ENCODE data around the gene CFDP1. TPM values are rescaled to one million over a fixed set of nuclear protein-coding genes. Genes with fewer than 3 reads are reported as not detected.

CFDP1 gene
- total RNA-seq, 1 experiment from 2014 or later: 97.6 TPM

GRCh38 chr16:75476817-75477216 is 43.5 kb upstream of the CFDP1 start:
- no peak overlapping the region for H3K4me3 ChIP-seq (ENCODE audit: low read depth, low read length, poor library complexity, severe bottlenecking)
- H3K4me1 ChIP-seq (ENCODE audit: insufficient read depth, low read length, poor library complexity, severe bottlenecking): no peaks in the 10 kb centered on the region
- no peaks in the 10 kb centered on the region for H3K9me3 ChIP-seq (ENCODE audit: low read depth, low read length, poor library complexity, severe bottlenecking)
- no peaks in the 10 kb centered on the region for H3K36me3 ChIP-seq (ENCODE audit: insufficient read depth, low read length, poor library complexity, severe bottlenecking)
- ChIA-PET CTCF (no interaction called here), POLR2A (ENCODE audit: low non-redundant PET) (no interaction called here)
- H3K27me3 ChIP-seq (replicated peaks; ENCODE audit: insufficient read depth, low read depth, low read length, poor library complexity): no peaks in the 10 kb centered on the region
- BruUV-seq (replicated peaks): no TSS peak
- no peak for TF ChIP-seq CTCF (conservative IDR thresholded peaks at IDR 0.05; ENCODE audit: low read depth, low read length)
- no peak for TF ChIP-seq EZH2 (IDR thresholded peaks at IDR 0.05; ENCODE audit: borderline replicate concordance, low read depth, low read length, poor library complexity, severe bottlenecking)
- no peak for DNase-seq (ENCODE audit: low spot score)
- intact Hi-C loops (cut with micrococcal nuclease; ENCODE audit: unreplicated experiment): no loop called here
- H3K27ac ChIP-seq (ENCODE audit: low read depth, low read length, poor library complexity, severe bottlenecking): no peak overlapping the region

GRCh38 chr16:75475420-75475847 is 42.1 kb upstream of the CFDP1 start:
- H3K4me1 ChIP-seq (ENCODE audit: insufficient read depth, low read length, poor library complexity, severe bottlenecking): no peaks in the 10 kb centered on the region
- ChIA-PET CTCF (no interaction called here), POLR2A (ENCODE audit: low non-redundant PET) (no interaction called here)
- intact Hi-C loops (cut with micrococcal nuclease; ENCODE audit: unreplicated experiment): no loop called here
- no TSS peak for BruUV-seq (replicated peaks)
- H3K27me3 ChIP-seq (replicated peaks; ENCODE audit: insufficient read depth, low read depth, low read length, poor library complexity): no peaks in the 10 kb centered on the region
- no peak for DNase-seq (ENCODE audit: low spot score)
- H3K27ac ChIP-seq (ENCODE audit: low read depth, low read length, poor library complexity, severe bottlenecking): no peak overlapping the region
- no peak for TF ChIP-seq CTCF (conservative IDR thresholded peaks at IDR 0.05; ENCODE audit: low read depth, low read length)
- no peak for TF ChIP-seq EZH2 (IDR thresholded peaks at IDR 0.05; ENCODE audit: borderline replicate concordance, low read depth, low read length, poor library complexity, severe bottlenecking)
- H3K9me3 ChIP-seq (ENCODE audit: low read depth, low read length, poor library complexity, severe bottlenecking): no peaks in the 10 kb centered on the region
- H3K4me3 ChIP-seq (ENCODE audit: low read depth, low read length, poor library complexity, severe bottlenecking): no peak overlapping the region
- no peaks in the 10 kb centered on the region for H3K36me3 ChIP-seq (ENCODE audit: insufficient read depth, low read length, poor library complexity, severe bottlenecking)

GRCh38 chr16:75472908-75473877 is 39.9 kb upstream of the CFDP1 start:
- no peaks in the 10 kb centered on the region for H3K4me1 ChIP-seq (ENCODE audit: insufficient read depth, low read length, poor library complexity, severe bottlenecking)
- no peak for TF ChIP-seq CTCF (conservative IDR thresholded peaks at IDR 0.05; ENCODE audit: low read depth, low read length)
- TF ChIP-seq EZH2 (IDR thresholded peaks at IDR 0.05; ENCODE audit: borderline replicate concordance, low read depth, low read length, poor library complexity, severe bottlenecking): no peak
- H3K27me3 ChIP-seq (replicated peaks; ENCODE audit: insufficient read depth, low read depth, low read length, poor library complexity): no peaks in the 10 kb centered on the region
- no peaks in the 10 kb centered on the region for H3K9me3 ChIP-seq (ENCODE audit: low read depth, low read length, poor library complexity, severe bottlenecking)
- intact Hi-C loops (cut with micrococcal nuclease; ENCODE audit: unreplicated experiment): loop anchor here (1.0 kb wide), 1 partner anchor 44 kb away; no protein-coding TSS in a partner anchor
- H3K36me3 ChIP-seq (ENCODE audit: insufficient read depth, low read length, poor library complexity, severe bottlenecking): no peaks in the 10 kb centered on the region
- ChIA-PET POLR2A (ENCODE audit: low non-redundant PET) (no interaction called here), CTCF (interaction anchor here (1.2 kb wide), 1 partner anchor 291 kb away, joined by 3 read pairs; no protein-coding TSS in a partner anchor)
- BruUV-seq (replicated peaks): no TSS peak
- H3K4me3 ChIP-seq (ENCODE audit: low read depth, low read length, poor library complexity, severe bottlenecking): no peak overlapping the region
- no peak overlapping the region for H3K27ac ChIP-seq (ENCODE audit: low read depth, low read length, poor library complexity, severe bottlenecking)
- no peak for DNase-seq (ENCODE audit: low spot score)
